Adipocyte (in vitro differentiated cells): Measurements from ENCODE around the gene KSR2.

Source experiments
- DNase-seq: peaks from one replicate; pipeline ENCODE4 v3.0.0-alpha.2; 2015; ENCODE audit warnings: low read depth
- H3K27me3 ChIP-seq: replicated peaks from 2 replicates; pipeline ENCODE4 v1.7.0; 2013; ENCODE audit warnings: mild to moderate bottlenecking, low read length, moderate library complexity; ENCODE audit not compliant: control insufficient read depth, insufficient read depth
- H3K36me3 ChIP-seq: 2 replicates; pipeline ENCODE4 v1.7.0; 2013; ENCODE audit warnings: low read length, mild to moderate bottlenecking, moderate library complexity; ENCODE audit not compliant: control insufficient read depth, insufficient read depth, severe bottlenecking
- H3K4me1 ChIP-seq: 2 replicates; pipeline ENCODE4 v1.7.0; 2013; ENCODE audit warnings: mild to moderate bottlenecking, low read length, moderate library complexity; ENCODE audit not compliant: control insufficient read depth, insufficient read depth
- H3K4me3 ChIP-seq: 2 replicates; pipeline ENCODE4 v1.7.0; 2013; ENCODE audit warnings: mild to moderate bottlenecking, low read length, moderate library complexity
- H3K9ac ChIP-seq: 2 replicates; pipeline ENCODE4 v1.7.0; 2013; ENCODE audit warnings: mild to moderate bottlenecking, low read length, moderate library complexity
- H3K9me3 ChIP-seq: 2 replicates; pipeline ENCODE4 v1.7.0; 2013; ENCODE audit warnings: mild to moderate bottlenecking, low read length, moderate library complexity; ENCODE audit not compliant: control insufficient read depth

The KSR2 gene

GRCh38 chr12:117854339-117855012 is 114.3 kb downstream of the KSR2 start:
- no peak overlapping the region for H3K9ac ChIP-seq
- no peaks in the 10 kb centered on the region for H3K4me1 ChIP-seq
- H3K27me3 ChIP-seq = peaks cover 21% of the 10 kb centered on the region
- peak; percentile 50 for DNase-seq
- H3K9me3 ChIP-seq = peaks cover 8% of the 10 kb centered on the region
- H3K4me3 ChIP-seq = no peak overlapping the region
- no peaks in the 10 kb centered on the region for H3K36me3 ChIP-seq

DNA sequence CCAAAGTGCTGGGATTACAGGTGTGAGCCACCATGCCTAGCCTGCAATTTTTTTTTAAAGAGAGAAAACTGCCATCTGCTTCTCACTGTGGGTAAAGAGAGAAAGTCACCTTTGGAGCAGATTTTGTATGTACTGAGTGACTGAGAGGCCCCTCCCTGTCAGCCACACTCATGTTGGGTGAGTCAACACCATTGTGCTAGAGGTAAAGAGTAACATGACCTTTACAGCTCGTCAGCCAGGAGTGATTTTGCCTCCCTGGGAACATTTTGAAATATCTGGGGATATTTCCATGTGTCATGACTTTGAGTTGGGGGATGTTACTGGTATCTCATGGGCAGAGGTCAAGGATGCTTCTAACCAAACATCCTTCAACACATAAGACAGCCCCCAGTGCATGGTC is 115.2 kb downstream of the KSR2 start:
- Histone ChIP-seq H3K9ac (no peak overlapping the region), H3K4me1 (no peaks in the 10 kb centered on the region), H3K36me3 (no peaks in the 10 kb centered on the region), H3K4me3 (no peak overlapping the region), H3K27me3 (peaks cover 29% of the 10 kb centered on the region), H3K9me3 (peaks cover 8% of the 10 kb centered on the region)
- DNase-seq = no peak

GRCh38 chr12:117850048-117850447 is 118.7 kb downstream of the KSR2 start:
- DNase-seq = peak; percentile 70
- Histone ChIP-seq H3K9ac (no peak overlapping the region), H3K36me3 (no peaks in the 10 kb centered on the region), H3K4me1 (no peaks in the 10 kb centered on the region), H3K27me3 (peaks cover 50% of the 10 kb centered on the region), H3K9me3 (peaks cover 8% of the 10 kb centered on the region), H3K4me3 (no peak overlapping the region)

DNA sequence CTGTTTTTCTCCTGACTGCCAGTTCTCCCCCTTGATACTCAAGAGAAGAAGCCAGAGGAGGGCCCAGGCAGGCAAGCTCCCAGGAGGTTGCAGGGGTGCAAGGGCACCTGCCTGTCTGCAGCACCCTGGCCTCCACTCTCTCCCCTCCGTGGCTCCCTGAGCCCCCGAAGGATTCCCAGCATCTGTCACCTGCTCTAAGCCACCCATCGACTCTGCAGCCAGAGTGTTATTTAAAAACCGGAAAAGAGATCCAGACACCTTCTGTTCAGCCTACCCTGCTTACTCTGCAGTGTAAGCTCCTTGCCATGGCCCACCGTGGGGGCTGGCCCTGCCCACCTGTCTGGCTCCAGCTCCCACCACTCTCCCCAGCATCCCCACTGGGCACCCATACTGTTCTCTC is 121.4 kb downstream of the KSR2 start:
- Histone ChIP-seq H3K4me1 (no peaks in the 10 kb centered on the region), H3K36me3 (no peaks in the 10 kb centered on the region), H3K9me3 (peaks cover 17% of the 10 kb centered on the region), H3K27me3 (peaks cover 64% of the 10 kb centered on the region), H3K9ac (no peak overlapping the region), H3K4me3 (no peak overlapping the region)
- DNase-seq = no peak

- Histone ChIP-seq H3K36me3 (no peaks in the 10 kb centered on the region), H3K27me3 (peaks cover 66% of the 10 kb centered on the region), H3K9ac (no peak overlapping the region), H3K4me1 (no peaks in the 10 kb centered on the region), H3K9me3 (peaks cover 17% of the 10 kb centered on the region), H3K4me3 (no peak overlapping the region)
- no peak for DNase-seq
Measured at GRCh38 chr12:117845271-117845904, 123.4 kb downstream of the KSR2 start.

GRCh38 chr12:117844114-117844830 is 124.5 kb downstream of the KSR2 start:
- H3K4me1 ChIP-seq = no peaks in the 10 kb centered on the region
- H3K9me3 ChIP-seq = peaks cover 17% of the 10 kb centered on the region
- no peaks in the 10 kb centered on the region for H3K36me3 ChIP-seq
- peaks cover 71% of the 10 kb centered on the region for H3K27me3 ChIP-seq
- no peak overlapping the region for H3K4me3 ChIP-seq
- H3K9ac ChIP-seq = no peak overlapping the region
- DNase-seq = no peak

DNA sequence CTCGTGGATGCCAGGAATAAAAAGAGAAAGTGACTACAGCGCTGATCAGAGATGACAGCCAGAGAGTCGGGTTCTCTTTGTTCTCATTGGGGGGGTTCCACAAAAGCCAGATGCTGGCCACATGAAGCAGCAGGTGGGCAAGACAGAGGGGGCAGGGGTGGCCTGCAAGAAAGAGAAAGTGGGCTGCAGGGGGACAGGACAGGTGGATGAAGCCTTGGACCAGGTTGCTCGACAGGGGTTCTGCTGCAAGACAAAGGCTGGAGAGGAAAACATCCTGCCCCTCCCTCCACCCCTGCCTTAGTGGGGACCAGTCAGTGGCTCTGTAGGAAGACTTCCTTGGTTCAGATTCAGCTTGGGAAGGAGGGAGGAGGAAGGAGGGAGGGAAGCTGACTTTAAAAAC is 126.2 kb downstream of the KSR2 start:
- Histone ChIP-seq H3K27me3 (peaks cover 67% of the 10 kb centered on the region), H3K4me3 (no peak overlapping the region)
- DNase-seq = no peak

DNA sequence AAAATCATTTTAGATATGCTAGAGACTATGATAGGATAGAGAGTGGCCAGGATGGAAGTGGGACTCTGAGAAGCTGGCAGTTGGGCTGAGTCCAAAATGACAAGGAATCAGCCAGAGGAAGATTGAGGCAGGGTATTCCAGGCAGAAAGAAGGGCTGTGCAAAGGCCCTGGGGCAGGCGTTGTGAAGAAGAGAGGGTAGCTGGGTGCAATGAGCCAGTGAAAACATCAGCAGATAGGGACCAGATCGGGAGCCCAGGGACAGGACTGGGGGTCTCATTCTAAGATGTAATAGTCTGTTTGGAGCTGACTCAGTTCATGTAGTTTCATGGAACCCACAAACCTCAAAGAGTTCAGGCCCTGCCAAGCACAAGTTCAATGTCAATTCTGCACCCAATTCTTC is 126.6 kb downstream of the KSR2 start:
- H3K27me3 ChIP-seq = peaks cover 67% of the 10 kb centered on the region
- H3K9me3 ChIP-seq = peaks cover 17% of the 10 kb centered on the region
- H3K36me3 ChIP-seq = no peaks in the 10 kb centered on the region
- no peaks in the 10 kb centered on the region for H3K4me1 ChIP-seq
- H3K4me3 ChIP-seq = no peak overlapping the region
- no peak for DNase-seq
- H3K9ac ChIP-seq = no peak overlapping the region

More for the DNA sequence above, 126.2 kb downstream of the KSR2 start:
- Histone ChIP-seq H3K9ac (no peak overlapping the region), H3K9me3 (peaks cover 17% of the 10 kb centered on the region), H3K36me3 (no peaks in the 10 kb centered on the region), H3K4me1 (no peaks in the 10 kb centered on the region)

GRCh38 chr12:117837737-117838050 is 131.1 kb downstream of the KSR2 start:
- H3K36me3 ChIP-seq = no peaks in the 10 kb centered on the region
- DNase-seq = no peak

DNA sequence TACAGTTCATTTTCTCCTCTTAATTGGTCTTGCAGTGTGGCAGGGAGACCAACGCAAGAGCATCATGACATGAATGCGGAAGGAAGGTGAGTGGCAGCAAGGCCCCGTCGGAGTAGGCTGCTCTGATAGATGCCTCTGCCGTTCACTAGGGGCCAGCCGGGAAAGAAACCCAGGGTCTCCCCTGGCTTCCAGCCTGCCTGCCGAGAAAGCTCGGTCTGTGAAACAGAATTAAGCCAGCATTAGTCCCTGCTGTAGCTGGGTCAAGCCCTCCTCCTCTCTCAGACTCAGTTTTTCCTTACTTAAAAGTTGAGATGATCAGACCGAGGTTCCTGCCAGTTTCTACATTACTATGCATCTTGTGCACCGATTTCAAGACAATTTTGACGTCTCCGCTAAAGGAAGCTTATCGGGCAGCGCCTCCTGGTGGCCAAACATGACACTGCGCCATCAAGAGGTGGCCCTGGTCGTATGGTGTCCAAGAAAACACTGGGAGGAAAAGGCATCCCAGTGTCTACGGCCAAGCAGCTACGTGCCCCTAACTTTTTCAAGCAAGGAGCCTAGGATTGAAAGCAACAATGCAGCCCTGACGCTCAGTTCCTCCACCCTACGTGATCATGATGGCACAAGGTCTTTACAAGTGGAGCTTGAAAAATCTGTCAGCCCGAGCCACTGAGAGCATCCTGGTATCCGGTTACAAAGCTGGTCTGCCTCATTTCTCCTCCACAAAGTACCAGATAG is 131.6 kb downstream of the KSR2 start:
- H3K9ac ChIP-seq = no peak overlapping the region
- no peaks in the 10 kb centered on the region for H3K9me3 ChIP-seq
- H3K27me3 ChIP-seq = peaks cover 56% of the 10 kb centered on the region
- no peaks in the 10 kb centered on the region for H3K36me3 ChIP-seq
- no peak overlapping the region for H3K4me3 ChIP-seq
- DNase-seq = peak; percentile 81
- no peaks in the 10 kb centered on the region for H3K4me1 ChIP-seq

More at GRCh38 chr12:117837737-117838050, 131.1 kb downstream of the KSR2 start:
- H3K4me3 ChIP-seq = no peak overlapping the region
- H3K27me3 ChIP-seq = peaks cover 60% of the 10 kb centered on the region
- H3K9me3 ChIP-seq = no peaks in the 10 kb centered on the region
- no peaks in the 10 kb centered on the region for H3K4me1 ChIP-seq
- no peak overlapping the region for H3K9ac ChIP-seq

DNA sequence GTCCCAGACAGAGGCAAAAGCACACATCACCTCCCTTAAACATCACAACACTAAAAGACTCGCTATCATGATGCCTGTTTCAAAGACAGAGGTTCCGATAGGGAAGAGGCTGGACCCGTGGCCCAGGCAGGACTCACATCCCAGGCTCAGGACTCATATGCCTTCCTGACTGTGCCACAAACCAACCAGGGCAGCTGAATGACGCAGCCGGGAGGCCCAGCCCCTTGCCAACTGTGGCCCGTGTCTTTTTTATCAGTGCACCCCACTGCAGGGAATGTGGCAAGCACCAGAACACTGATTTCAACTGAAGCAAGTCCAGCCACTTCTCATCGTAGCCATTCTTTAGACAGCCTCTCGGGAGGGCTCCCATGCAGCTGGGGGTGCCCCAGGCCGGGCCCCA is 132.3 kb downstream of the KSR2 start:
- H3K9me3 ChIP-seq = no peaks in the 10 kb centered on the region
- H3K36me3 ChIP-seq = no peaks in the 10 kb centered on the region
- H3K9ac ChIP-seq = no peak overlapping the region
- H3K4me1 ChIP-seq = no peaks in the 10 kb centered on the region
- H3K27me3 ChIP-seq = peaks cover 50% of the 10 kb centered on the region
- no peak overlapping the region for H3K4me3 ChIP-seq
- no peak for DNase-seq
